Stimulated activated naive B cell treated with anti-CD40 and anti-IgM and Interleukin-4, amounts not matched to agents 10 μg/mL and 1 μg/mL and 100 μg/mL, for 72 hours (primary cell): ENCODE measurements around the gene RPN2.
"Not testable (repeated sequence)": the region's sequence is repeated elsewhere in the genome, so short reads cannot be mapped to it uniquely, and the experiment has no call there.

Experiments
- ATAC-seq, 2 donors: fragments of 150-1000 bp; cut with Tn5 transposase; replicated peaks; 2 replicates each; pipeline ENCODE4 v1.10.0; 2021; ENCODE audit warnings: moderate library complexity in 1 of 2
- DNase-seq: peaks from one replicate; pipeline ENCODE4 v3.0.0; 2021
- H3K27ac Mint-ChIP-seq: one replicate; pipeline ENCODE4 v1.8.0; 2022; ENCODE audit warnings: mild to moderate bottlenecking, mixed read lengths
- H3K27me3 Mint-ChIP-seq, 2 donors: one replicate each; pipeline ENCODE4 v1.8.0; 2022; ENCODE audit warnings: mixed read lengths in 2 of 2
- H3K36me3 Mint-ChIP-seq, 2 donors: one replicate each; pipeline ENCODE4 v1.8.0; 2022; ENCODE audit warnings: mixed read lengths in 2 of 2, mild to moderate bottlenecking in 1 of 2
- H3K4me1 Mint-ChIP-seq, 2 donors: one replicate each; pipeline ENCODE4 v1.8.0; 2022; ENCODE audit warnings: mixed read lengths in 2 of 2, mild to moderate bottlenecking in 1 of 2
- H3K4me3 Mint-ChIP-seq, 2 donors: one replicate each; pipeline ENCODE4 v1.8.0; 2022; ENCODE audit warnings: mild to moderate bottlenecking in 2 of 2, mixed read lengths in 2 of 2, moderate library complexity in 1 of 2
- H3K9me3 Mint-ChIP-seq, 2 donors: one replicate each; pipeline ENCODE4 v1.8.0; 2022; ENCODE audit warnings: mixed read lengths in 2 of 2, mild to moderate bottlenecking in 1 of 2

RPN2 gene

GRCh38 chr20:37178839-37179682 lies at the start of gene RPN2, which contains the start of gene MROH8:
Gene RPN2 (plus strand): TSS chr20:37179330. CDS start chr20:37179357, 27 bp downstream.
Gene MROH8 (minus strand): TSS chr20:37179548.
- no peaks in the 10 kb centered on the region for H3K27me3 Mint-ChIP-seq
- H3K36me3 Mint-ChIP-seq, result peaks cover 17 to 24% of the 10 kb centered on the region in 2 donors
- H3K4me3 Mint-ChIP-seq, result peak within 1 kb of the TSS; percentile 93 to 97
- peak within 1 kb of the TSS; percentile 100 for H3K27ac Mint-ChIP-seq
- ATAC-seq (peak; percentile 97), DNase-seq (peak; percentile 96)
- H3K9me3 Mint-ChIP-seq, result no peaks in the 10 kb centered on the region
- peaks cover 25 to 45% of the 10 kb centered on the region in 2 donors for H3K4me1 Mint-ChIP-seq

GRCh38 chr20:37131486-37131885 lies 47.6 kb upstream of the RPN2 start:
- H3K36me3 Mint-ChIP-seq, result no peaks in the 10 kb centered on the region
- no peaks in the 10 kb centered on the region for H3K27me3 Mint-ChIP-seq
- no peaks in the 10 kb centered on the region for H3K9me3 Mint-ChIP-seq
- DNase-seq, result no peak
- ATAC-seq, result no peak
- H3K27ac Mint-ChIP-seq, result no peak overlapping the region
- no peak overlapping the region for H3K4me3 Mint-ChIP-seq
- no peaks in the 10 kb centered on the region for H3K4me1 Mint-ChIP-seq

GRCh38 chr20:37133952-37134351 lies 45.2 kb upstream of the RPN2 start:
- H3K27ac Mint-ChIP-seq, result no peak overlapping the region
- H3K4me1 Mint-ChIP-seq, result no peaks in the 10 kb centered on the region
- no peaks in the 10 kb centered on the region for H3K27me3 Mint-ChIP-seq
- DNase-seq, result no peak
- no peak overlapping the region for H3K4me3 Mint-ChIP-seq
- no peaks in the 10 kb centered on the region for H3K36me3 Mint-ChIP-seq
- no peak for ATAC-seq
- H3K9me3 Mint-ChIP-seq, result no peaks in the 10 kb centered on the region

GRCh38 chr20:37137547-37137946 lies 41.6 kb upstream of the RPN2 start:
- no peaks in the 10 kb centered on the region for H3K9me3 Mint-ChIP-seq
- ATAC-seq, result no peak
- no peaks in the 10 kb centered on the region for H3K27me3 Mint-ChIP-seq
- H3K27ac Mint-ChIP-seq, result no peak overlapping the region
- H3K36me3 Mint-ChIP-seq, result peaks cover 0 to under 1% of the 10 kb centered on the region in 2 donors
- DNase-seq, result no peak
- H3K4me3 Mint-ChIP-seq, result no peak overlapping the region
- H3K4me1 Mint-ChIP-seq, result no peaks in the 10 kb centered on the region

- no peaks in the 10 kb centered on the region for H3K27me3 Mint-ChIP-seq
- ATAC-seq (no peak), DNase-seq (no peak)
- peaks cover 0 to 3% of the 10 kb centered on the region in 2 donors for H3K36me3 Mint-ChIP-seq
- no peak overlapping the region for H3K27ac Mint-ChIP-seq
- H3K4me3 Mint-ChIP-seq, result no peak overlapping the region
- H3K9me3 Mint-ChIP-seq, result no peaks in the 10 kb centered on the region
- no peaks in the 10 kb centered on the region for H3K4me1 Mint-ChIP-seq
Observed at GRCh38 chr20:37142708-37143107, 36.4 kb upstream of the RPN2 start.

GRCh38 chr20:37144856-37145404 lies 34.2 kb upstream of the RPN2 start:
- H3K27ac Mint-ChIP-seq, result no peak overlapping the region
- peaks cover 0 to 3% of the 10 kb centered on the region in 2 donors for H3K36me3 Mint-ChIP-seq
- H3K9me3 Mint-ChIP-seq, result no peaks in the 10 kb centered on the region
- no peaks in the 10 kb centered on the region for H3K4me1 Mint-ChIP-seq
- H3K4me3 Mint-ChIP-seq, result no peak overlapping the region
- DNase-seq (no peak), ATAC-seq (no peak)
- no peaks in the 10 kb centered on the region for H3K27me3 Mint-ChIP-seq

- H3K4me1 Mint-ChIP-seq, result no peaks in the 10 kb centered on the region
- no peak overlapping the region for H3K27ac Mint-ChIP-seq
- no peaks in the 10 kb centered on the region for H3K27me3 Mint-ChIP-seq
- no peaks in the 10 kb centered on the region for H3K9me3 Mint-ChIP-seq
- no peak for DNase-seq
- no peak overlapping the region for H3K4me3 Mint-ChIP-seq
- ATAC-seq, result no peak
- peaks cover 0 to 9% of the 10 kb centered on the region in 2 donors for H3K36me3 Mint-ChIP-seq
Observed at GRCh38 chr20:37147250-37147649, 31.9 kb upstream of the RPN2 start.

- H3K27me3 Mint-ChIP-seq, H3K4me1 Mint-ChIP-seq, H3K36me3 Mint-ChIP-seq, DNase-seq, ATAC-seq, H3K27ac Mint-ChIP-seq, H3K9me3 Mint-ChIP-seq, H3K4me3 Mint-ChIP-seq: not testable (repeated sequence)
Observed at GRCh38 chr20:37150864-37151263, 28.3 kb upstream of the RPN2 start.

GRCh38 chr20:37151529-37151928 lies 27.6 kb upstream of the RPN2 start:
- H3K36me3 Mint-ChIP-seq, result peaks cover 7 to 10% of the 10 kb centered on the region in 2 donors
- H3K9me3 Mint-ChIP-seq, result no peaks in the 10 kb centered on the region
- DNase-seq (no peak), ATAC-seq (no peak)
- no peaks in the 10 kb centered on the region for H3K4me1 Mint-ChIP-seq
- H3K27ac Mint-ChIP-seq, result no peak overlapping the region
- H3K27me3 Mint-ChIP-seq, result no peaks in the 10 kb centered on the region
- no peak overlapping the region for H3K4me3 Mint-ChIP-seq

- Mint-ChIP-seq H3K9me3 (no peaks in the 10 kb centered on the region), H3K36me3 (peaks cover 7 to 10% of the 10 kb centered on the region in 2 donors), H3K27me3 (no peaks in the 10 kb centered on the region), H3K27ac (no peak overlapping the region), H3K4me3 (no peak overlapping the region), H3K4me1 (no peaks in the 10 kb centered on the region)
- ATAC-seq (no peak), DNase-seq (no peak)
Observed at GRCh38 chr20:37152284-37152683, 26.8 kb upstream of the RPN2 start.

- Mint-ChIP-seq H3K4me1 (no peaks in the 10 kb centered on the region), H3K4me3 (no peak overlapping the region), H3K27ac (no peak overlapping the region), H3K36me3 (peaks cover 7 to 10% of the 10 kb centered on the region in 2 donors), H3K9me3 (no peaks in the 10 kb centered on the region), H3K27me3 (no peaks in the 10 kb centered on the region)
- DNase-seq (no peak), ATAC-seq (no peak)
Observed at GRCh38 chr20:37154684-37155298, 24.3 kb upstream of the RPN2 start.

GRCh38 chr20:37155987-37156386 lies 23.1 kb upstream of the RPN2 start:
- no peaks in the 10 kb centered on the region for H3K4me1 Mint-ChIP-seq
- H3K27ac Mint-ChIP-seq, result no peak overlapping the region
- H3K4me3 Mint-ChIP-seq, result no peak overlapping the region

GRCh38 chr20:37158248-37158647 lies 20.9 kb upstream of the RPN2 start:
- no peaks in the 10 kb centered on the region for H3K9me3 Mint-ChIP-seq
- peaks cover 2 to 3% of the 10 kb centered on the region in 2 donors for H3K36me3 Mint-ChIP-seq
- ATAC-seq (no peak), DNase-seq (no peak)
- no peak overlapping the region for H3K27ac Mint-ChIP-seq
- H3K27me3 Mint-ChIP-seq, result no peaks in the 10 kb centered on the region
- no peak overlapping the region for H3K4me3 Mint-ChIP-seq
- no peaks in the 10 kb centered on the region for H3K4me1 Mint-ChIP-seq

More at GRCh38 chr20:37155987-37156386, 23.1 kb upstream of the RPN2 start:
- Mint-ChIP-seq H3K27me3 (no peaks in the 10 kb centered on the region), H3K9me3 (no peaks in the 10 kb centered on the region), H3K36me3 (peaks cover 5 to 7% of the 10 kb centered on the region in 2 donors)
- DNase-seq (no peak), ATAC-seq (no peak)

- DNase-seq (no peak), ATAC-seq (no peak)
- Mint-ChIP-seq H3K4me1 (no peaks in the 10 kb centered on the region), H3K27ac (no peak overlapping the region), H3K9me3 (no peaks in the 10 kb centered on the region), H3K4me3 (no peak overlapping the region), H3K36me3 (peaks cover 0 to 1% of the 10 kb centered on the region in 2 donors), H3K27me3 (no peaks in the 10 kb centered on the region)
Observed at GRCh38 chr20:37160683-37161082, 18.4 kb upstream of the RPN2 start.
